T-helper 9 cell (primary cell): ENCODE data around the gene NASP.
"Not testable (repeated sequence)": the region's sequence is repeated elsewhere in the genome, so short reads cannot be mapped to it uniquely, and the experiment has no call there.

Source experiments
- DNase-seq: peaks from one replicate; pipeline ENCODE4 v3.0.0-alpha.2; 2020

NASP gene

GRCh38 chr1:45569962-45570581, 13.8 kb upstream of the NASP start:
- peak; percentile 55 for DNase-seq

- no peak for DNase-seq
These were observed 13.2 kb upstream of the NASP start for GRCh38 chr1:45570631-45571030.

- DNase-seq = no peak
These were observed 10.5 kb upstream of the NASP start for GRCh38 chr1:45573231-45573804.

- no peak for DNase-seq
These were observed 9.7 kb upstream of the NASP start for GRCh38 chr1:45574105-45574626.

- DNase-seq = peak; percentile 86
These were observed 576 bp upstream of the NASP start for GRCh38 chr1:45583264-45583665.

- DNase-seq = peak; percentile 84
These were observed 689 bp downstream of the NASP start for GRCh38 chr1:45584351-45585109.

GRCh38 chr1:45585110-45585426, 1.2 kb downstream of the NASP start:
- DNase-seq = no peak

- no peak for DNase-seq
These were observed 1.7 kb downstream of the NASP start for GRCh38 chr1:45585496-45586075.

- DNase-seq = no peak
These were observed 2.9 kb downstream of the NASP start for GRCh38 chr1:45586769-45587168.

- DNase-seq = no peak
These were observed 6.0 kb downstream of the NASP start for GRCh38 chr1:45589861-45590260.

- no peak for DNase-seq
These were observed 10.6 kb downstream of the NASP start for GRCh38 chr1:45594412-45594811.

- DNase-seq = not testable (repeated sequence)
These were observed 12.9 kb downstream of the NASP start for GRCh38 chr1:45596765-45597164.

GRCh38 chr1:45604239-45604638, 20.4 kb downstream of the NASP start:
- DNase-seq = no peak

- no peak for DNase-seq
These were observed 23.7 kb downstream of the NASP start for GRCh38 chr1:45607404-45608074.

- DNase-seq = no peak
These were observed 24.6 kb downstream of the NASP start for GRCh38 chr1:45608175-45609156.

GRCh38 chr1:45610589-45611226, 26.9 kb downstream of the NASP start:
- DNase-seq = no peak

GRCh38 chr1:45612941-45613579, 29.2 kb downstream of the NASP start:
- DNase-seq = no peak

- DNase-seq = no peak
These were observed 32.0 kb downstream of the NASP start for GRCh38 chr1:45615885-45616284.

- DNase-seq = no peak
These were observed 33.8 kb downstream of the NASP start for GRCh38 chr1:45617618-45618017.

- no peak for DNase-seq
These were observed 35.5 kb downstream of the NASP start for GRCh38 chr1:45619149-45619921.
